A204.1 (cell line): ENCODE measurements around the gene UGDH.

Experiments used
- FAIRE-seq: peaks from 2 replicates; lab custom pipeline; 2012; peaks lifted over from hg19 to GRCh38; lab: Jason Lieb, UNC

The UGDH gene

DNA sequence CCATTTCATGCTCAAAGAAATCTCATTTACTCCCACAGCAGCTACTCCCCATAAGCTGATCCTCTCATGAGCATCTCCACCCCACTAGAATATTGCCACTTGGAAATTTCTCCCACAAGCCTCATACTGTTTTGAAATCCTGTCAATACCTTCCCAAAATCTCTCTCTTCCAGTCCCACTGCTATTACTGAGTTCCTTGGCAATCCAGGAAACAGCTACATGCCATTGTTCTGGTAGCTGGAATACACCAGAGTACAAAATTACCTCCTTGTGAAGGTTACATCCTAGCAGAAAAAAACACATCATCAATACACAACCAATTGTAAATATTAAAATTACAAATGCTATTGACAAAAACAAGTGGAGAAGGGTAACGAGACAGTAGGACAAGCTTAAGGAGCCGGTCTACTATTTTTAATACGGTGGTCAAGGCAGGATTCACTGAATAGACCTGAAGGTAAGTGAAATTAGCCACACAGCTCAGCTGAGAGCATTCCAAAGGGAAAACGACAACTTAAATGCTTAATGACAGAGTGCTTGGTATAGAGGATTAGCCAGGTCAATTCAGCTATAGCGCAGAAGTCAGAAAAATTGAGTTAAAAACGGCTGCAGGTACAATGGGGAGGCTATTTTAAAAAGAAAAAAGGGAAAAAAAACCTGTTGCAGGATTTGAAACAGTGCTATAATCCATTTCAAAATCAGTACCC, 74.9 kb downstream of the UGDH start:
- FAIRE-seq = no peak

- no peak for FAIRE-seq
Measured at GRCh38 chr4:39451423-39452023, 75.7 kb downstream of the UGDH start.

- FAIRE-seq = no peak
Measured at GRCh38 chr4:39450618-39451017, 76.6 kb downstream of the UGDH start.
